Activated B cell treated with CpG ODN at 0.5 μM for 24 hours (primary cell): ENCODE results near the gene B4GALNT1. TPM values are rescaled to one million over a fixed set of nuclear protein-coding genes. Genes with fewer than 3 reads are reported as not detected.

Experiments
- ATAC-seq: fragments of 200-7000 bp; cut with Tn5 transposase; one replicate; pipeline ENCODE4 v1.10.0; 2021; ENCODE audit warnings: low read depth, mild to moderate bottlenecking, moderate library complexity
- CTCF ChIA-PET: fragments of 350-600 bp; sonication (Branson Sonifier 250); formaldehyde crosslinking; loops from one replicate; lab custom pipeline; 2021; ENCODE audit warnings: antibody characterized with exemption; lab: Charles Lee
- POLR2A ChIA-PET: fragments of 350-600 bp; sonication (Branson Sonifier 250); formaldehyde crosslinking; loops from one replicate; lab custom pipeline; 2021; ENCODE audit warnings: antibody characterized with exemption; lab: Charles Lee
- DNase-seq: peaks from one replicate; pipeline ENCODE4 v3.0.0; 2022
- H3K27ac Mint-ChIP-seq: one replicate; pipeline ENCODE4 v1.8.0; 2020; ENCODE audit warnings: mixed read lengths
- H3K27me3 Mint-ChIP-seq: one replicate; pipeline ENCODE4 v1.8.0; 2021; ENCODE audit warnings: mixed read lengths
- H3K36me3 Mint-ChIP-seq: one replicate; pipeline ENCODE4 v1.8.0; 2021; ENCODE audit warnings: low read depth, mixed read lengths
- H3K4me1 Mint-ChIP-seq: one replicate; pipeline ENCODE4 v1.8.0; 2021; ENCODE audit warnings: mixed read lengths
- H3K4me3 Mint-ChIP-seq: one replicate; pipeline ENCODE4 v1.8.0; 2020; ENCODE audit warnings: mild to moderate bottlenecking, mixed read lengths
- H3K9me3 Mint-ChIP-seq: one replicate; pipeline ENCODE4 v1.8.0; 2020; ENCODE audit warnings: mixed read lengths
- CTCF ChIP-seq: fragments of 200-600 bp; IDR thresholded peaks from one replicate; pipeline ENCODE4 v1.8.0; 2022; ENCODE audit warnings: antibody characterized with exemption, mild to moderate bottlenecking
- intact Hi-C: fragments of 100-400 bp; cut with micrococcal nuclease; formaldehyde crosslinking; loops from one replicate; pipeline ENCODE4 v1.15.1; 2024
- total RNA-seq: library from RNA; stranded (reverse); gene quantifications from 2 replicates; pipeline ENCODE4 v1.2.3, GENCODE V29; 2022

B4GALNT1 gene
- total RNA-seq, 1 donor from 2014 or later: 0.31 TPM

DNA sequence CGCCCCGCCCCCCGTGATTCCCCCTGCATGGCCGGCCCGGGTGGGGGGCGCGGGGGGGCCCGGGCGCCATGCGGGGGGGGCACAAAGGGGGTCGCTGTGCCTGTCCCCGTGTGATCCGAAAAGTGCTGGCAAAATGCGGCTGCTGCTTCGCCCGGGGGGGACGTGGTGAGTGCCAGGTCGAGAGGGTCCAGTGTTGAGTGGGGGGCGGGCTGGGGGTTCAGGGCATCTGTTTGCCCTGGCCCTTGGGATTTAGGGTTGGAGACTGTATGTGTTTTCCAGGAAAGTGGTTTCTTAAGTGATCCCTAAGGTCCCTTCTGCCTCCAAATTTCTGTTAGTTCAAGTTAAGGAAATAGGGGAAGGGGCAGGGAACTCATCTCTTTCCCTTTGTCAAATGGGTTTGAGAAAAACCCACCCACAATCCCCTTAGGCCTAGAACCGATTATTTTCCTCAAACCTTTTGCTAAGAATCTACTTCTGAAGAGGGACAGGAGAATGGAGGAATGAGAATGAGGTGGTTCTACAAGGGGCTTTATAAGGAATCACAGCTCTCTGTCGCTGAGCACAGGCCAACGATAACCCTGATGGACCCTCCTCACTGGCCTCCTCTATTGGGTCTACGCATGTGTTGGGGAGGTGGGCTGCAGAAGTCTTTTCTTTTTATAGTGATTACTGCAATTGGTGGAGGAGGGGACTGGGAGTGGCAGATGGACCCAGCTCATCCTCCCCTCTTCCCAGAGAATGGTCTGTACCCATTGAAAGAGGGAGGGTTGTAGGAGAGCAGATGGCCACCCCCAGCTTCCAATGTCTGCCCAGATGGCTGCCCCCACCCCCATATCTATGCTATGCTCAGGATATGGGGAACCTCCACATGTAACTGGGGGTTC lies 20.9 kb downstream of the B4GALNT1 start:
- H3K9me3 Mint-ChIP-seq: no peaks in the 10 kb centered on the region
- DNase-seq (no peak), ATAC-seq (no peak)
- TF ChIP-seq CTCF: no peak
- H3K36me3 Mint-ChIP-seq: no peaks in the 10 kb centered on the region
- intact Hi-C loops: loop anchor here (1.0 kb wide), 1 partner anchor 9 kb away; no protein-coding TSS in a partner anchor
- ChIA-PET CTCF (interaction anchor here (0.6 kb wide), 1 partner anchor 9 kb away, joined by 3 read pairs; no protein-coding TSS in a partner anchor), POLR2A (interaction anchor here (0.5 kb wide), 1 partner anchor 932 kb away, joined by 3 read pairs; no protein-coding TSS in a partner anchor)
- H3K27me3 Mint-ChIP-seq: peaks cover 26% of the 10 kb centered on the region
- H3K4me1 Mint-ChIP-seq: peaks cover 39% of the 10 kb centered on the region
- H3K27ac Mint-ChIP-seq: no peak overlapping the region
- peak overlapping the region; percentile 56 for H3K4me3 Mint-ChIP-seq

GRCh38 chr12:57611108-57611826 lies 21.7 kb downstream of the B4GALNT1 start, which contains the start of gene ARHGEF25:
TSS of gene ARHGEF25 (plus strand) at chr12:57611435. CDS start at chr12:57611895, 460 bp downstream.
- POLR2A ChIA-PET: no interaction called here
- peak; percentile 38 for ATAC-seq
- intact Hi-C loops: loop anchor here (1.0 kb wide), 1 partner anchor 10 kb away; no protein-coding TSS in a partner anchor

GRCh38 chr12:57610554-57611107 lies 22.4 kb downstream of the B4GALNT1 start:
- Mint-ChIP-seq H3K4me3 (peak overlapping the region; percentile 75), H3K9me3 (no peaks in the 10 kb centered on the region), H3K27ac (no peak overlapping the region), H3K27me3 (peaks cover 35% of the 10 kb centered on the region), H3K4me1 (peaks cover 38% of the 10 kb centered on the region), H3K36me3 (no peaks in the 10 kb centered on the region)
- DNase-seq (no peak), ATAC-seq (no peak)
- ChIA-PET POLR2A (interaction anchor here (0.6 kb wide), 1 partner anchor 90 kb away, joined by 5 read pairs; no protein-coding TSS in a partner anchor), CTCF (no interaction called here)
- intact Hi-C loops: loop anchor here (1.0 kb wide), 1 partner anchor 11 kb away; no protein-coding TSS in a partner anchor
- no peak for TF ChIP-seq CTCF

More at GRCh38 chr12:57611108-57611826, 21.7 kb downstream of the B4GALNT1 start, which contains the start of gene ARHGEF25:
- Mint-ChIP-seq H3K4me1 (peaks cover 39% of the 10 kb centered on the region), H3K27ac (no peak within 1 kb of the TSS), H3K27me3 (peaks cover 30% of the 10 kb centered on the region), H3K4me3 (peak within 1 kb of the TSS; percentile 75), H3K9me3 (no peaks in the 10 kb centered on the region), H3K36me3 (no peaks in the 10 kb centered on the region)
- DNase-seq: no peak
- CTCF ChIA-PET: no interaction called here
- no peak for TF ChIP-seq CTCF

DNA sequence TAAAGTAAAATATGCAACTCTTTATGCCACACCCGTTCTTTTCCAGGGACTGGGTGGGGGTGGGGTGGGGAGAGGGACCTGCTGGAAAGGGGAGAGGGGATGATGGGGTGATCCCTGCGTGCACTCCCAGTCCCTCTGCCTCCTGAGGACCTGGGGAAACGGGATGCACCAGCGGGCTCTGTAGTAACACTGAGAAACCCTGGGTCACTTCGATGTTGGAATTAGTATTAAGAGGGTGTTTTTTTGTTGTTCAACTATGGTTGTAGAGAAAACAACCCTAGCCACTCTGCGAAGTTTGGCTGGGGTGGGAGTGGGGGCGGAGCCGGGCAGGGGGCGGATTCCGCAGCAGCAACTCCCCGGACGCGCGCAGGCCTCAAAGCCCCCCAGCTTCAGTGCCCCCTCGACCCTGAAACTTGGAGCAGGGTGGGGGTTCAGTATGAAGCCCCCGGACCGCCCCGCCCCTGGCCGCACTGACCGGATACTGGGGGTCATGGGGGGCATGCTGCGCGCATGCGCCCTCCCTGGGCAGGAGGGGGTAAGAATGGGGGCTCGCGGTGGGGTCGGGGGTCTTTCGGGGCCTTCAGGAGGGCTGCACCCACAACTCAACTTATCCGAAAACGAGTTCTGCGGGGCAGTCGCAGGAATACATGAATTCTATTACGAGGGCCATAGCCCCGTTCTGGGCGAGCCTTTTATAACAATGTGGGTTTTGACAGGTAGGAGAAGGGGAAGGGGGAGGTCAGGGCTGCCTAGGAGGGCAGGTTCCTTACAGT lies 23.0 kb downstream of the B4GALNT1 start:
- H3K4me1 Mint-ChIP-seq: peaks cover 36% of the 10 kb centered on the region
- no peak overlapping the region for H3K27ac Mint-ChIP-seq
- POLR2A ChIA-PET: interaction anchor here (0.6 to 0.7 kb wide), 2 partner anchors 24 to 89 kb away, joined by 4 to 5 read pairs; no protein-coding TSS in a partner anchor
- ATAC-seq (no peak), DNase-seq (no peak)
- H3K4me3 Mint-ChIP-seq: peak overlapping the region; percentile 75
- CTCF ChIA-PET: no interaction called here
- H3K9me3 Mint-ChIP-seq: no peaks in the 10 kb centered on the region
- intact Hi-C loops: no loop called here
- no peak for TF ChIP-seq CTCF
- peaks cover 41% of the 10 kb centered on the region for H3K27me3 Mint-ChIP-seq
- H3K36me3 Mint-ChIP-seq: no peaks in the 10 kb centered on the region
